PFSK-1 (cell line): ENCODE results near the gene STN1.

Source experiments
- FOXP2 ChIP-seq: optimal IDR thresholded peaks from 2 replicates; pipeline ENCODE3; 2011; ENCODE audit warnings: borderline replicate concordance, control low read depth, inconsistent platforms; ENCODE audit not compliant: insufficient read depth; ENCODE audit errors: extremely low read length, extremely low read depth
- POLR2AphosphoS5 ChIP-seq: IDR thresholded peaks from 2 replicates; pipeline ENCODE4 v1.6.1; 2012; ENCODE audit warnings: low read depth, mild to moderate bottlenecking, control low read depth, low read length, moderate library complexity
- REST ChIP-seq, 2 experiments: IDR thresholded peaks; 2 replicates each; pipeline versions ENCODE4 v1.6.1 to v1.8.0; 2011 to 2012; ENCODE audit warnings: low read depth in 2 of 2, low read length in 2 of 2, control low read depth in 1 of 2, inconsistent platforms in 1 of 2, mild to moderate bottlenecking in 1 of 2, moderate library complexity in 1 of 2; ENCODE audit not compliant: insufficient read depth in 1 of 2

- TF ChIP-seq POLR2AphosphoS5 (no peak), REST (IDR thresholded peaks at IDR 0.05; ENCODE audit: insufficient read depth in 1 of 2, low read depth in 2 of 2, low read length in 2 of 2) (no peak), FOXP2 (no peak)
These were observed 65.1 kb downstream of the STN1 start for GRCh38 chr10:103852856-103853255.
